Peyer's patch (tissue), 4 donors: ENCODE data around the gene FCGBP. TPM values are rescaled to one million over a fixed set of nuclear protein-coding genes. Genes with fewer than 3 reads are reported as not detected.
A peak's percentile ranks its signal among the peaks of the same experiment; 100 is the strongest.

Experiments
- DNase-seq, 3 donors: peaks; one replicate each; pipeline ENCODE4 v3.0.0-alpha.2; 2017 to 2019
- H3K27ac ChIP-seq, 4 donors: fragments of 200-600 bp; sonication (generic); one replicate each; pipeline ENCODE4 v1.5.1; 2016 to 2019
- H3K27me3 ChIP-seq, 2 donors: fragments of 200-600 bp; sonication (generic); one replicate each; pipeline ENCODE4 v1.5.1; 2019
- H3K36me3 ChIP-seq, 3 donors: fragments of 200-600 bp; sonication (generic); one replicate each; pipeline ENCODE4 v1.5.1; 2016 to 2019
- H3K4me1 ChIP-seq, 4 donors: fragments of 200-600 bp; sonication (generic); one replicate each; pipeline ENCODE4 v1.5.1; 2016 to 2019
- H3K4me3 ChIP-seq, 4 donors: fragments of 200-600 bp; sonication (generic); 1 replicate in 3 of 4; 2 replicates in 1 of 4; pipeline ENCODE4 v1.5.1; 2016 to 2019; ENCODE audit warnings: mild to moderate bottlenecking in 1 of 4
- H3K9me3 ChIP-seq, 4 donors: fragments of 200-600 bp; sonication (generic); one replicate each; pipeline ENCODE4 v1.5.1; 2016 to 2019; ENCODE audit warnings: mild to moderate bottlenecking in 1 of 4
- POLR2A ChIP-seq, 2 donors: fragments of 450-650 bp; IDR thresholded peaks; one replicate each; pipeline ENCODE4 v1.5.1; 2017; ENCODE audit warnings: antibody characterized with exemption in 2 of 2, mild to moderate bottlenecking in 2 of 2, moderate library complexity in 2 of 2
- total RNA-seq, 4 donors: library from RNA; depleted of rRNA; stranded (reverse); fragments of >200 nt; gene quantifications; one replicate each; pipeline ENCODE4 v1.1.0, GENCODE V29; 2016
- TF ChIP-seq, protein P1 (sequence below), 6 experiments: fragments of 450-650 bp in 4 of 6; fragments of 200-600 bp in 2 of 6; sonication (generic) in 1 of 6; IDR thresholded peaks; one replicate each; pipeline ENCODE4 v1.5.1; 2017 to 2019; ENCODE audit warnings: antibody characterized with exemption in 6 of 6, mild to moderate bottlenecking in 3 of 6, moderate library complexity in 1 of 6

FCGBP gene
- total RNA-seq, 4 donors from 2014 or later, result 563 to 4,025 (median 1,224) TPM

DNA sequence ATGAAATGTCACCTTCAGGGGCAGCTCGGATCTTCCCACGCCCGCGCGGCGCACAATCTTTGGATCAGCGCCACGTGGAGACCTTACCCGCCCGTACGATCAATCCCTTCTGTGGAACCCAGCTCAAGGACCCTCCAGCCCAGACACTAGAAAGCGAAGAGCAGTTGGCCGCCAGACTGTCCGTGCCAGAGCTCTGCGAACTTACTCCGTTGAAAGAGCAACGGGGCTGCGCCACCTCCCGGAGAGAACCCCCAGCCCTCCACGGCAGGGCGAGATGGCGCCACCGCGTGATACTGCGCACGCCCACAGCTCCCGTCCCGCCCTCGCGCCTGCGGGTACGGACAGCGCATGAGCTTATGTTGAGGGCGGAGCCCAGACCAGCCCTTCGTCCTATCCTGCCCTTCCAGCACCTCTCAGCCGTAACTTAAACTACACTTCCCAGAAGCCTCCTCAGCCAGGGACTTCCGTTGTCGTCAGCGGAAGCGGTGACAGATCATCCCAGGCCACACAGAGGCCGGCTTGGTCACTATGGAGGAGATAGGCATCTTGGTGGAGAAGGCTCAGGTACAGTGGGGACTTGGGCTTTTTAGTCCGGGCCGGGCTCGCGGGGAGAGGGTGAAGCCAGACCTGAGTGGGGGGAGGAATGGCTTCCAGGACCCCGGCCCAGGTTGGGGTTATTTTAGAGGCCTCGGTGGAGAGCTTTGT lies 36.4 kb upstream of the FCGBP start, which contains the start of gene PSMC4:
Gene PSMC4, plus strand, starts transcription at position 491 of the 705 bp plus-strand sequence. Its CDS starts 38 bp downstream, at position 529.
- peaks cover 0 to 20% (median 9%) of the 10 kb centered on the region in 4 donors for H3K4me1 ChIP-seq
- H3K27me3 ChIP-seq, result no peaks in the 10 kb centered on the region
- peaks cover 0 to 33% (median 0%) of the 10 kb centered on the region in 3 donors for H3K36me3 ChIP-seq
- H3K9me3 ChIP-seq, result no peaks in the 10 kb centered on the region
- TF ChIP-seq, protein P1, sequence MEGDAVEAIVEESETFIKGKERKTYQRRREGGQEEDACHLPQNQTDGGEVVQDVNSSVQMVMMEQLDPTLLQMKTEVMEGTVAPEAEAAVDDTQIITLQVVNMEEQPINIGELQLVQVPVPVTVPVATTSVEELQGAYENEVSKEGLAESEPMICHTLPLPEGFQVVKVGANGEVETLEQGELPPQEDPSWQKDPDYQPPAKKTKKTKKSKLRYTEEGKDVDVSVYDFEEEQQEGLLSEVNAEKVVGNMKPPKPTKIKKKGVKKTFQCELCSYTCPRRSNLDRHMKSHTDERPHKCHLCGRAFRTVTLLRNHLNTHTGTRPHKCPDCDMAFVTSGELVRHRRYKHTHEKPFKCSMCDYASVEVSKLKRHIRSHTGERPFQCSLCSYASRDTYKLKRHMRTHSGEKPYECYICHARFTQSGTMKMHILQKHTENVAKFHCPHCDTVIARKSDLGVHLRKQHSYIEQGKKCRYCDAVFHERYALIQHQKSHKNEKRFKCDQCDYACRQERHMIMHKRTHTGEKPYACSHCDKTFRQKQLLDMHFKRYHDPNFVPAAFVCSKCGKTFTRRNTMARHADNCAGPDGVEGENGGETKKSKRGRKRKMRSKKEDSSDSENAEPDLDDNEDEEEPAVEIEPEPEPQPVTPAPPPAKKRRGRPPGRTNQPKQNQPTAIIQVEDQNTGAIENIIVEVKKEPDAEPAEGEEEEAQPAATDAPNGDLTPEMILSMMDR (IDR thresholded peaks at IDR 0.05), result peak; percentile 83 to 98 (median 94)
- TF ChIP-seq POLR2A (IDR thresholded peaks at IDR 0.05), result peak; percentile 78 to 82
- peak; percentile 97 to 99 (median 99) for DNase-seq
- peak within 1 kb of the TSS; percentile 60 to 84 (median 68) for H3K4me3 ChIP-seq
- peak within 1 kb of the TSS; percentile 88 to 94 (median 93) for H3K27ac ChIP-seq

DNA sequence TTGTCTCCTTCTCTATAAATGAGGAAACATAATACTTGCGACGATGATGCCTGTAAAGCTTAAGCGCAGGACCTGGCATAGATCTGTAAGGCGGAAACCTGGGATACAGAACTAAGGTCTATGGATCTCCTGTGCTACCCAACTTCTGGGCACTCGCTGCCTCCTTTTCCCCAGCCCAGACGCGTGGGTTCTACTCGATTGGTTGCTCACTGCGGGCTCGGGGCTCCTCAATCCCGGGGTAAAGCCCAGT lies 35.9 kb upstream of the FCGBP start:
- no peak for DNase-seq
- peak overlapping the region; percentile 88 to 94 (median 93) for H3K27ac ChIP-seq
- TF ChIP-seq, protein P1 (IDR thresholded peaks at IDR 0.05), result no peak
- TF ChIP-seq POLR2A (IDR thresholded peaks at IDR 0.05), result no peak

DNA sequence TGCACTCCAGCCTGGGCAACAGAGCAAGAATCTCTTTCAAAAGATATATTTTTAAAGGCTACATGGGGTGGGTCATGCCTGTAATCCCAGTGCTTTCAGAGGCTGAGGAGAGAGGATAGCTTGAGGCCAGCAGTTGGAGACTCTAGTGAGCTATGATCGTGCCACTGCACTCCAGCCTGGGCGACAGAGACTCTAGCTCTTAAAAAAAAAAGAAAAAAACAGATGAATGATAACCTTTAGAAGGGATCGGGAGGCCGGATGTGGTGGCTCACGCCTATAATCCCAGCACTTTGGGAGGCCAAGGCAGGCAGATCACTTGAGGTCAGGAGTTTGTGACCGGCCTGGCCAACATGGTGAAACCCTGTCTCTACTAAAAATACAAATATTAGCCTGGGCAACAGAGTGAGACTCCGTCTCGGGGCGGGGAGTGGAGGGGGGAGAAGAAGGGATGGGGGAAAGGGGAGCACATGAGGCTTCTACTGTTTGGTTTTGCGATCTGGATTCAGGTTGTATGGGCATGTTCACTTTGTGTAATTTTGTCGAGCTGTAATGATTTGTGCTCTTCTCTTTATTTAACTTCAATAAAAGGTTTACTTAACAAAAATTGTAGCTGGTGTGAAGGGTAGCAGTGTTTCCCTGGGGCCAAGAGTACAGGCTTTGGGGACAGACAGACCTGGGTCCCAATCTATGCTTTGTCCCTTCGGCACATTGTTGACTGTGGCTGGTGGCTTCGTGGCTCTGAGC lies 35.4 kb upstream of the FCGBP start:
- Histone ChIP-seq H3K4me1 (peaks cover 0 to 20% (median 9%) of the 10 kb centered on the region in 4 donors), H3K9me3 (no peaks in the 10 kb centered on the region), H3K27me3 (no peaks in the 10 kb centered on the region), H3K4me3 (peak overlapping the region; percentile 60 to 84 (median 68)), H3K36me3 (peaks cover 0 to 24% (median 0%) of the 10 kb centered on the region in 3 donors), H3K27ac (peak overlapping the region; percentile 88 to 94 (median 93))
- DNase-seq, result no peak
- TF ChIP-seq, protein P1 (IDR thresholded peaks at IDR 0.05), result no peak
- TF ChIP-seq POLR2A (IDR thresholded peaks at IDR 0.05), result no peak

More for the DNA sequence above, 35.9 kb upstream of the FCGBP start:
- H3K36me3 ChIP-seq, result peaks cover 0 to 28% (median 0%) of the 10 kb centered on the region in 3 donors
- H3K4me1 ChIP-seq, result peaks cover 0 to 20% (median 9%) of the 10 kb centered on the region in 4 donors
- peak overlapping the region; percentile 60 to 84 (median 68) for H3K4me3 ChIP-seq
- H3K27me3 ChIP-seq, result no peaks in the 10 kb centered on the region
- H3K9me3 ChIP-seq, result no peaks in the 10 kb centered on the region

DNA sequence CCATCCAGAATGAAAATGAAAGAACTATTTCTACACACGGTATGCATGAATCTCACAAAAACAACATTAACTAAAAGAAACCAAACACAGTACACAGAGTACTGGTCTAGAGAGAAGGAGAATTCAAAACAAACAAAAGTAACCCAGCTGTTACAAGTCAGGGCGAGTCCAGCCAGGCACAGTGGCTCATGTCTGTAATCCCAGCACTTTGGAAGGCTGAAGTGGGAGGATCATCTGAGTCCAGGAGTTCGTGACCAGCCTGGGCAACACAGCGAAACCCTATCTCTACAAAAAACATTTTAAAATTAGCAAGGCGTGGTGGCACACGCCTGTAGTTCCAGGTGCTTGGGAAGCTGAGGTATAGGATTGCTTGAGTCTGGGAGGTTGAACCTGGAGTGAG lies 34.8 kb upstream of the FCGBP start:
- peaks cover 0 to 20% (median 9%) of the 10 kb centered on the region in 4 donors for H3K4me1 ChIP-seq
- no peak overlapping the region for H3K4me3 ChIP-seq
- H3K27ac ChIP-seq, result peak overlapping the region; percentile 88 to 94 (median 93)
- no peaks in the 10 kb centered on the region for H3K27me3 ChIP-seq
- H3K36me3 ChIP-seq, result peaks cover 0 to 18% (median 0%) of the 10 kb centered on the region in 3 donors
- no peak for DNase-seq
- TF ChIP-seq POLR2A (IDR thresholded peaks at IDR 0.05), result no peak
- TF ChIP-seq, protein P1 (IDR thresholded peaks at IDR 0.05), result no peak
- H3K9me3 ChIP-seq, result no peaks in the 10 kb centered on the region

DNA sequence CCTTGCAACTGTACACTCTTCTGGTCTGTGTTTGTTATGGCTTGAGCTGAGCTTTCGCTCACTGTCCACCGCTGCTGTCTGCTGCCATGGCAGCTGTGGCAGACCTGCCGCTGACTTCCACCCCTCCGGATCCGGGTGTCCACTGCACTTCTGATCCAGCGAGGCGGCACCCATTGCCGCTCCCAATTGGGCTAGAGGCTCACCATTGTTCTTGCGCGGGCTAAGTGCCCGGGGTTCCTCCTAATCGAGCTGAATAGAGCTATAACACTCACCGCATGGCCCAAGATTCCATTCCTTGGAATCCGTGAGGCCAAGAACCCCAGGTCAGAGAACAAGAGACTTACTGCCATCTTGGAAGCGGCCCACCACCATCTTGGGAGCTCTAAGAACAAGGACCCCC lies 34.4 kb upstream of the FCGBP start:
- Histone ChIP-seq H3K4me1 (peaks cover 0 to 20% (median 9%) of the 10 kb centered on the region in 4 donors), H3K27me3 (no peaks in the 10 kb centered on the region), H3K9me3 (no peaks in the 10 kb centered on the region), H3K27ac (peak overlapping the region in 2 of 4 donors; percentile 7 to 46), H3K4me3 (no peak overlapping the region), H3K36me3 (peaks cover 0 to 13% (median 0%) of the 10 kb centered on the region in 3 donors)
- TF ChIP-seq, protein P1 (IDR thresholded peaks at IDR 0.05), result no peak
- no peak for TF ChIP-seq POLR2A (IDR thresholded peaks at IDR 0.05)
- DNase-seq, result no peak
